Uterus (tissue), 4 donors: ENCODE results near the gene PDGFRB. TPM values are rescaled to one million over a fixed set of nuclear protein-coding genes. Genes with fewer than 3 reads are reported as not detected.

Experiments used
- DNase-seq, 2 donors: peaks; one replicate each; pipeline ENCODE4 v3.0.0-alpha.2; 2019 to 2020
- H3K27ac ChIP-seq, 2 donors: fragments of 200-600 bp; sonication (generic); 1 replicate in 1 of 2; 2 replicates in 1 of 2; pipeline ENCODE4 v1.5.1; 2016 to 2018
- H3K27me3 ChIP-seq, 2 donors: fragments of 200-600 bp; sonication (generic); one replicate each; pipeline ENCODE4 v1.5.1; 2018 to 2019; ENCODE audit warnings: control low read depth in 1 of 2
- H3K36me3 ChIP-seq, 2 donors: fragments of 200-600 bp; sonication (generic); one replicate each; pipeline ENCODE4 v1.5.1; 2019; ENCODE audit warnings: control low read depth in 1 of 2
- H3K4me1 ChIP-seq, 2 donors: fragments of 200-600 bp; sonication (generic); one replicate each; pipeline ENCODE4 v1.5.1; 2018 to 2019; ENCODE audit warnings: control low read depth in 1 of 2
- H3K4me3 ChIP-seq, 2 donors: fragments of 200-600 bp; sonication (generic); 1 replicate in 1 of 2; 2 replicates in 1 of 2; pipeline ENCODE4 v1.5.1; 2018 to 2019; ENCODE audit warnings: mild to moderate bottlenecking in 1 of 2
- H3K9me3 ChIP-seq, 2 donors: fragments of 200-600 bp; sonication (generic); one replicate each; pipeline ENCODE4 v1.5.1; 2019; ENCODE audit warnings: control low read depth in 1 of 2
- CTCF ChIP-seq, 4 experiments: fragments of 200-600 bp in 2 of 4; fragments of 450-650 bp in 2 of 4; sonication (generic) in 2 of 4; IDR thresholded peaks; one replicate each; pipeline ENCODE4 v1.5.1; 2016 to 2019; ENCODE audit warnings: antibody characterized with exemption in 4 of 4, mild to moderate bottlenecking in 2 of 4, moderate library complexity in 1 of 4
- POLR2A ChIP-seq, 2 donors: fragments of 450-650 bp; IDR thresholded peaks; one replicate each; pipeline ENCODE4 v1.6.1; 2016; ENCODE audit warnings: antibody characterized with exemption in 2 of 2, mild to moderate bottlenecking in 1 of 2, moderate library complexity in 1 of 2
- intact Hi-C: fragments of 100-400 bp; cut with DNase I; formaldehyde crosslinking; loops from one replicate; pipeline ENCODE4 v1.15.1; 2023; ENCODE audit warnings: low total_unique reads
- total RNA-seq, 4 donors: library from RNA; depleted of rRNA in 3 of 4; stranded (reverse); fragments of >200 nt in 3 of 4; gene quantifications; one replicate each; pipeline versions ENCODE4 v1.1.0 to v1.2.4, GENCODE V29; 2014 to 2023
- donor health status: DM: yes; HTN: yes; CAD: no.

Gene PDGFRB
- total RNA-seq, 4 donors from 2014 or later, result 60.2 to 378 (median 235) TPM

DNA sequence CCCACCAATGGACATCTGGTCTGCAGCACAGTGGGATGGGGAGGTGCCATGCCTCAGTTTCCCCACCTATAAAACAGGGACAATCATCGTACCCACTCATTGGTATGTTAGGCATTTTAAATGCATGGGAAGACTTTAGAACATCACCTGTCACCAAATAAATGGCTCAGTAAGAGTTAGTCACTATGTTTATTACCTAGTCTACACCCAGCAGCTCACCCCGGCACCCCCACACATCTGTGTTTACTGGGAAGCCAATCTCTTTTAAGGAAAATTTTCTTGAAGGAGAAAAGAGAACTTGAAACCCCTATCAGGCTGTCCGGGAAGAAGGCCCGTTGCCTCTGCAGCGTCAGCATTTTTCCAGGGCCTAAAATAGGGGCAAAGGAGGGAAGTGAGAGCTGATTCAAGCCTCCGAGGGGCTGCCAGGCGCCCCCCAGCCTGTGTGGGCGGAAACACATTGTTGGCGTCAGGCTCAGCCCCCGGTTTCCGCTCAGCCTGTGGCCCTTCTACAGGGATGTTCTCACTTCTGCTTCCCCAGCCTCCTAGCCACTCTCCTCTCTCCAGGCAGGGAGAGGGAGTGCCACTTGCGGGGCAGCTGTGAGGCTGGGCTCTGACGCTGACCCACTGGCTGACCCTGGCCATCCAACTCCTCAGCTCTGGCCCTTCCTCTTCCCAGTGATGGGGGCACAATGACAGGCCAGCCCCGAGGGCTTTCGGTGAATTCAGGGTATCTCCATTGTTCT is 73.9 kb downstream of the PDGFRB start:
- peak; percentile 11 to 48 for DNase-seq
- TF ChIP-seq POLR2A (IDR thresholded peaks at IDR 0.05), result no peak
- no peak for TF ChIP-seq CTCF (IDR thresholded peaks at IDR 0.05)
- no peaks in the 10 kb centered on the region for H3K27me3 ChIP-seq
- H3K4me3 ChIP-seq, result no peak overlapping the region
- no peaks in the 10 kb centered on the region for H3K4me1 ChIP-seq
- H3K36me3 ChIP-seq, result no peaks in the 10 kb centered on the region
- no peak overlapping the region for H3K27ac ChIP-seq
- intact Hi-C loops, result no loop called here
- H3K9me3 ChIP-seq, result no peaks in the 10 kb centered on the region

DNA sequence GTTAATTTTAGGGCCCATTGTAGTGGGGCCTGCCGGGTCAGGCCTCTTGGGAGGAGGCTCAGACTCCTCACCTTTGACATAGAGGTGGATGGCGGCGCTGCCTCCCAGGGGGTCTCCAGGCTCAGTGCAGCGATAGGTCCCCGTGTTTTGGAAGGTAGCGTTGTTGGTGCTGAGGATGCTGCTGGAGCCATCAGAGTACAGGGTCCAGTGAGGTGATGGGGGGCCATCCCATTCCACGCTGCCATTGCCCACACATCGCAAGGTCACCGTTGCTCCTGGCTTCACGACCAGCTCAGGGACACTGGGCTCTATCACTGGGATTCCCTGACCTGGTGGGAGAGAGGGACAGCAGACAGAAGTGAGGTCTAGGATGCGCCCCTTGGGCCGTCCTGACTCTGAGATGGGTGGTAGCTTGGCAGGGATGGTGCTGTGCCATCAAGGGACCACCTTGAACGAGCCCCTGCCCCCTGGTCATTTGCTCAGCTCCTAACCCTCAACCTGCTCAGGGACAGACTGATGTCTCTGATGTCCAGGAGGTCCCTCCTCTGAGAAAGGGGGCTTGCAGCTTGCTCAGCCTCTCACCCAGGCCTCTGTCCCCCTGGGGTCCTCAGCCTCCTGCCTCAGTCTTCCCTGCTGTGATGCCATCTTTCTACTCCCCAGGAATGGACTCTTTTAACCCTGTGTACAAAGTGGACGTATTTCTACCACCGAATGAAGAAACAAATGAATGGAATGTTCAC is 74.8 kb downstream of the PDGFRB start:
- Histone ChIP-seq H3K9me3 (no peaks in the 10 kb centered on the region), H3K36me3 (no peaks in the 10 kb centered on the region), H3K4me1 (no peaks in the 10 kb centered on the region), H3K27me3 (no peaks in the 10 kb centered on the region), H3K27ac (no peak overlapping the region), H3K4me3 (no peak overlapping the region)
- TF ChIP-seq CTCF (IDR thresholded peaks at IDR 0.05) (no peak), POLR2A (IDR thresholded peaks at IDR 0.05) (no peak)
- intact Hi-C loops, result no loop called here
- no peak for DNase-seq

DNA sequence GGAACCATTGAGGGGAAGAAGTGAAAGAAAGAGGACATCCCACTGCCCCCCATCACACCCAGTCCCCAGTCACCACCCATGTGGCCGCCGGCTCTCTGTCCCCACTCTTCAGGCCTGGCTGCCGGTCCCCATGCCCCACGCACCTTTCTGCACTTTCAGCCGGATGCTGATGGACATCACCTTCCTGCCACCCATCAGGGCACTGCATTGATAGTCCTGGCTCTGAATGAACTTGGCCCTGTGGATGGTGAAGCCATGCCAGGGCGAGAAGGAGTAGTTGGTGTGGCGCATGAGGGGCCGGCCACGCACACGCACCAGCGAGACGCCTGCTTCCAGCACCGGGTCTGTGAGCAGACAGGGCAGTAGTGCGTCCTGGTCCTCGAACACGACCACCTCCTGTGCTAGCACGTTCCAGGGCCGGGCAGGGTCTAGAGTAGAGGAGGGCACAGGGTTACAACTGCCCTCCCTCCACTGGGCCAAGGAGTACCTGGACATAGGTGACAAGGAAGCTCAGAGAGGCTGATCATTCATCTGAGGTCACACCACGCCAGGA is 75.7 kb downstream of the PDGFRB start:
- Histone ChIP-seq H3K9me3 (no peaks in the 10 kb centered on the region), H3K36me3 (no peaks in the 10 kb centered on the region), H3K27me3 (no peaks in the 10 kb centered on the region), H3K4me1 (no peaks in the 10 kb centered on the region), H3K4me3 (no peak overlapping the region), H3K27ac (no peak overlapping the region)
- intact Hi-C loops, result no loop called here
- DNase-seq, result no peak
- TF ChIP-seq POLR2A (IDR thresholded peaks at IDR 0.05), result no peak
- TF ChIP-seq CTCF (IDR thresholded peaks at IDR 0.05), result no peak

DNA sequence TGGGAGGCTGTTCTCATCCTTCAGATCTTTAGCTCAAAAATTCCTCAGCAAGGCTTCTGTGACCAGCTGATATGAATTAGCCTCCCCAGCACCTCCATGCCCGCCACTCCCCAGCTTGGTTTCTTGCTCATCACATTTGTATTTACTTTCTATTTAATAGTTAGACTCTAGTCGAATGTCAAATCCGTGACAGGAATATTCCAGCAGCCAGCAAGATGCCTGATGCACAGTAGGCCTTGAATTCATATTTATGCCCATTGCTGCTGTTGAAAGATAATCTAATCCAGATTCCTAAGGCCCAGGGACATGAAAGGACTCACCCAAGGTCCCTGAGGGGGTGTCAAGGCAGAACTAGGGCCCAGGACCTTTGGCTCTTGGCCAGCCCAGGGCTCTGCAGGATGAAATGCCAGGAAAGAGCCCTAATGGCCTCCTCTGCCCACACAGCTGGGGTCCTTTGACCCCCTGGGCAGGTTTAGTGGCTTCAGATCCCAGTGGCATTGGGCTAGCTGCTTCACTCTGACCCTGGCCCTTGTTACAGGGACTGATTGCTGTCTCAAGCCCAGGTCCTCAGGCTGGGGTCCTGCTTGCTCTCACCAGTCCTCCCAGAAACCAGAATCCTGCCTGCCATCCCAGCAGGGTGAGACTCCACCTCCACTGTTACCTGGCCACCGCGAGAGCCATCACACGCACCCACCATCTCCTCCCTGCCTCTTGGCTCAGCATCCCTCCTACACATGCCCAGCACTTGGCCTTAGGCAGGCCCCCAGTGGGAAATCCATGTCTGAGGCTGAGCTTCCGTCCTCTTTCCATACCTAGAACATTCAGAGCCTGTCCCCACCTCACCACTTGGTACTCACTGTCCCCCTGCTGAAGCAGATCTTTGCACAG is 76.6 kb downstream of the PDGFRB start:
- no peaks in the 10 kb centered on the region for H3K9me3 ChIP-seq
- no peak for DNase-seq
- no peak for TF ChIP-seq POLR2A (IDR thresholded peaks at IDR 0.05)
- no peak for TF ChIP-seq CTCF (IDR thresholded peaks at IDR 0.05)
- no peaks in the 10 kb centered on the region for H3K27me3 ChIP-seq
- intact Hi-C loops, result no loop called here
- H3K36me3 ChIP-seq, result no peaks in the 10 kb centered on the region
- H3K4me3 ChIP-seq, result no peak overlapping the region
- no peaks in the 10 kb centered on the region for H3K4me1 ChIP-seq
- no peak overlapping the region for H3K27ac ChIP-seq
